ENCODE results near the gene PIGBOS1. TPM values are rescaled to one million over a fixed set of nuclear protein-coding genes. Genes with fewer than 3 reads are reported as not detected.

PIGBOS1 gene
- total RNA-seq, 4 donors from 2014 or later: 10.4 to 30.4 (median 12.0) TPM

GRCh38 chr15:55277715-55278114 lies 41.2 kb downstream of the PIGBOS1 start:
- H3K4me3 ChIP-seq (ENCODE audit: low read depth, poor library complexity, severe bottlenecking): no peak overlapping the region
- DNase-seq (ENCODE audit: low spot score in 2 of 2): no peak
- TF ChIP-seq CTCF (IDR thresholded peaks at IDR 0.05) (no peak), POLR2A (IDR thresholded peaks at IDR 0.05) (no peak)
- 79% methylated on average over 2 of the region's 2 CpGs for WGBS, 2 donors
- intact Hi-C loops (cut with DNase I; ENCODE audit: low total_unique reads): no loop called here

DNA sequence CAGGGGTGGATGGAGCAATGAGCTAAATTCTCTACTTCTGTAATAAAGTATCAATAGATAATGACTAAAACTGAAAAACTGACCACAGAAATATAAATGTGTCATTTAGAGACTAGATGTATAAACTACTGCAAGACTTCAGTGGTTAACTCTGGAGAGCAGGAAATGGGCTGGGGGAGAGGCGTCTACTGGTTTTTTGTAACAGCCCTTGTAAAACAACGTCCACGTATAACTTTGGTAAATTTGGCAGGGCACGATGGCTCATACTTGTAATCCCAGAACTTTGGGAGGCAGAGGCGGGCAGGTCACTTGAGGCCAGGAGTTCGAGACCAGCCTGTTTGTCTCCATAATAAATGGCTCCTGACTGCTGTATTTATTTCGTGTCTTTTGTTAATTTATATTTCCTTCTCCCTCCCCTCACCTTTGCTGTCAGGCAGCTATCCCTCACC lies 41.8 kb downstream of the PIGBOS1 start:
- no peak for TF ChIP-seq CTCF (IDR thresholded peaks at IDR 0.05)
- no peak for TF ChIP-seq POLR2A (IDR thresholded peaks at IDR 0.05)
- 64 to 66% methylated on average over 7 of the region's 7 CpGs for WGBS, 2 donors
- intact Hi-C loops (cut with DNase I; ENCODE audit: low total_unique reads): no loop called here
- no peak for DNase-seq (ENCODE audit: low spot score in 2 of 2)
- no peak overlapping the region for H3K4me3 ChIP-seq (ENCODE audit: low read depth, poor library complexity, severe bottlenecking)

- WGBS, 2 donors: 91% methylated on average over 5 of the region's 5 CpGs
- no peak for DNase-seq (ENCODE audit: low spot score in 2 of 2)
- H3K4me3 ChIP-seq (ENCODE audit: low read depth, poor library complexity, severe bottlenecking): no peak overlapping the region
- TF ChIP-seq POLR2A (IDR thresholded peaks at IDR 0.05) (no peak), CTCF (IDR thresholded peaks at IDR 0.05) (no peak)
- intact Hi-C loops (cut with DNase I; ENCODE audit: low total_unique reads): no loop called here
Observed at GRCh38 chr15:55276324-55276723, 42.6 kb downstream of the PIGBOS1 start.

DNA sequence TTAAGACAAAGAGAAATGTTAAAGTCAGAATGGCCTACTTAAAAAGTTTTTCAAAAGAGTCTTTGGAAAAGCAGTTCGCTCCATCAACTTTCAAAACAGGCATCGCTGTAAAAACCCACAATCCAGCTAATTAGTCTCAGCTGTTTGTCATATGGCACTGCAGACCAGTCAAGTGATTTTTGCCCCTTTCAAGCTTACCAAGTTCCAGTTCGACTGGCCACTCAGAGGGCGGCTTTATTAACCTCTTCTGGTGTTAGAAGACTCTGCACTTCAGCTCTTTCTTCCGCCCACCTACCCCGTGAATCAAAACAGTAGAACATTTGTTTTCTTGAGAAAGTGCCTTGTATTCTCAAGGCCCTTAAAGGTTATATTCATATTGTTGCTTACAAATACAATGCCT lies 48.6 kb downstream of the PIGBOS1 start:
- no peak for DNase-seq (ENCODE audit: low spot score in 2 of 2)
- intact Hi-C loops (cut with DNase I; ENCODE audit: low total_unique reads): no loop called here
- 80 to 83% methylated on average over 6 of the region's 6 CpGs for WGBS, 2 donors
- H3K4me3 ChIP-seq (ENCODE audit: low read depth, poor library complexity, severe bottlenecking): no peak overlapping the region
- TF ChIP-seq POLR2A (IDR thresholded peaks at IDR 0.05) (no peak), CTCF (IDR thresholded peaks at IDR 0.05) (no peak)

DNA sequence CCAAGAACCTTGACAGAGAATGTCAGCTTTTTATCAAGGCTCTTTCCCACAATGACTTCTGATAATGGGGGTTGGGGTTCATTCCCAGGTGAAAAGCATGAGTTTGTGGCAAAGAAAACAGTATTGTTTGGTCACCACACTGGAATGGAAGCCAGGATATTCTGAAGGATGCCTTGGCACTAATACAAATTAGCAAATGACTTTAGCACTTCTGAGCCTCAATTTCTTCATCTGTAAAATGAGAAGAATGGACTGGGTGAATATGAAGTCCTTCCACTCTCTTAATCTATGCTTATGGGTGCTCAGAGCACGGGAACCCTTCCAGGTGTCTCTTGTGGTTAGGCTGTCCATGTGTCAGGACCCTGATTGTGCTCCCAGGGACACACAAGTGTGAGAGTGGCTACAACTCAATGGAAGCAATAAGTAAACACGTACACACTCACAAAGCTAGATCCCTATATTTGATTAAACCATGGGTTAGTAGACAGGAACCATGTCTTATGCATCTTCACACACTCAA lies 50.7 kb downstream of the PIGBOS1 start:
- 82 to 91% methylated on average over 2 of the region's 2 CpGs for WGBS, 2 donors
- TF ChIP-seq CTCF (IDR thresholded peaks at IDR 0.05): no peak
- no peak for TF ChIP-seq POLR2A (IDR thresholded peaks at IDR 0.05)
- no peak overlapping the region for H3K4me3 ChIP-seq (ENCODE audit: low read depth, poor library complexity, severe bottlenecking)
- intact Hi-C loops (cut with DNase I; ENCODE audit: low total_unique reads): no loop called here
- DNase-seq (ENCODE audit: low spot score in 2 of 2): no peak

Data from lower leg skin (tissue), 4 donors.